ENCODE measurements around the gene F3. TPM values are rescaled to one million over a fixed set of nuclear protein-coding genes. Genes with fewer than 3 reads are reported as not detected.

Gene F3
- polyA plus RNA-seq, 1 of the 3 experiments (the other 2 are of a cell fraction) = 1.8 TPM

DNA sequence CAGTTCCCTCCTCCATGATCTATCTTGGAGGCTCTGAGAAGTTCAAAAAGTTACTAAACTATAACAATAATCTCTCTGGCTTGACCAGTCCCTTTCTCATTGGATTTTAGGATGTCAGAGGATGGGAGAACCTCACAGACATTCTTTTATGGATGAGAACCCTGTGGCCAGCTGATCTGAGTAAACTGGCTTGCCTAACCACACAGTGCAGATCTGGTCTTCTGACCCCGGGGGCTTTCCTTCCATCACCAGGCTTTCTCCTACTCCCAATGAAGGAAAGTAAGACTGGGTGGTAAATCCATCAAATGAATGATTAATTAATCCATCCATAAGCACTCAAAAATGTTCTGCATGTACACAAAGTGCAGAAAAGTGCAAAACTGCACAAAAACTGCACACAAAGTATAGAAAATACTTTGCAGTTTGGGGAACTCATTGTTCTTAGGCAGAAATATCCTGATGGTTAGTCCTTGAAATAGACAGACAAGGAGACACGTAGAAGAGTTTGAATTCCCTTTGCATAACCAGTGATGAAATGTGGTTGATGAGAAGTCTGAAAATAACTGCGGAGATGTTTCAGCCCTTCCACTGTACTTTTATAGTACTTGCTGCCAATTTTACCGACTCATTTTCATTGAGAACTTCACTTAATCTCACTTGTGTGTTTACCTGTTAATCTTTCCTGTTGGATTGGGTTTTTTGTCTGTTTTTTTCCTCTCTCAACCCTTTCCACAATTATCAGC, 2.5 kb upstream of the F3 start (continued):
- TF ChIP-seq, protein P1, sequence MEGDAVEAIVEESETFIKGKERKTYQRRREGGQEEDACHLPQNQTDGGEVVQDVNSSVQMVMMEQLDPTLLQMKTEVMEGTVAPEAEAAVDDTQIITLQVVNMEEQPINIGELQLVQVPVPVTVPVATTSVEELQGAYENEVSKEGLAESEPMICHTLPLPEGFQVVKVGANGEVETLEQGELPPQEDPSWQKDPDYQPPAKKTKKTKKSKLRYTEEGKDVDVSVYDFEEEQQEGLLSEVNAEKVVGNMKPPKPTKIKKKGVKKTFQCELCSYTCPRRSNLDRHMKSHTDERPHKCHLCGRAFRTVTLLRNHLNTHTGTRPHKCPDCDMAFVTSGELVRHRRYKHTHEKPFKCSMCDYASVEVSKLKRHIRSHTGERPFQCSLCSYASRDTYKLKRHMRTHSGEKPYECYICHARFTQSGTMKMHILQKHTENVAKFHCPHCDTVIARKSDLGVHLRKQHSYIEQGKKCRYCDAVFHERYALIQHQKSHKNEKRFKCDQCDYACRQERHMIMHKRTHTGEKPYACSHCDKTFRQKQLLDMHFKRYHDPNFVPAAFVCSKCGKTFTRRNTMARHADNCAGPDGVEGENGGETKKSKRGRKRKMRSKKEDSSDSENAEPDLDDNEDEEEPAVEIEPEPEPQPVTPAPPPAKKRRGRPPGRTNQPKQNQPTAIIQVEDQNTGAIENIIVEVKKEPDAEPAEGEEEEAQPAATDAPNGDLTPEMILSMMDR (IDR thresholded peaks at IDR 0.05) = no peak
- TF ChIP-seq SMC3 (IDR thresholded peaks at IDR 0.05; ENCODE audit: low read depth, low read length) = no peak
- TF ChIP-seq NFIC (IDR thresholded peaks at IDR 0.05; ENCODE audit: borderline replicate concordance) = no peak
- no peak for TF ChIP-seq POLR2AphosphoS5 (IDR thresholded peaks at IDR 0.05; ENCODE audit: low read depth, low read length)
- TF ChIP-seq, protein P2, sequence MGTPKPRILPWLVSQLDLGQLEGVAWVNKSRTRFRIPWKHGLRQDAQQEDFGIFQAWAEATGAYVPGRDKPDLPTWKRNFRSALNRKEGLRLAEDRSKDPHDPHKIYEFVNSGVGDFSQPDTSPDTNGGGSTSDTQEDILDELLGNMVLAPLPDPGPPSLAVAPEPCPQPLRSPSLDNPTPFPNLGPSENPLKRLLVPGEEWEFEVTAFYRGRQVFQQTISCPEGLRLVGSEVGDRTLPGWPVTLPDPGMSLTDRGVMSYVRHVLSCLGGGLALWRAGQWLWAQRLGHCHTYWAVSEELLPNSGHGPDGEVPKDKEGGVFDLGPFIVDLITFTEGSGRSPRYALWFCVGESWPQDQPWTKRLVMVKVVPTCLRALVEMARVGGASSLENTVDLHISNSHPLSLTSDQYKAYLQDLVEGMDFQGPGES (IDR thresholded peaks at IDR 0.05; ENCODE audit: low read depth, low read length) = no peak
- TF ChIP-seq TEAD4 (IDR thresholded peaks at IDR 0.05; ENCODE audit: borderline replicate concordance, insufficient read depth) = no peak
- no peak for TF ChIP-seq FOXJ3 (CRISPR knock-in tag; IDR thresholded peaks at IDR 0.05)

DNA sequence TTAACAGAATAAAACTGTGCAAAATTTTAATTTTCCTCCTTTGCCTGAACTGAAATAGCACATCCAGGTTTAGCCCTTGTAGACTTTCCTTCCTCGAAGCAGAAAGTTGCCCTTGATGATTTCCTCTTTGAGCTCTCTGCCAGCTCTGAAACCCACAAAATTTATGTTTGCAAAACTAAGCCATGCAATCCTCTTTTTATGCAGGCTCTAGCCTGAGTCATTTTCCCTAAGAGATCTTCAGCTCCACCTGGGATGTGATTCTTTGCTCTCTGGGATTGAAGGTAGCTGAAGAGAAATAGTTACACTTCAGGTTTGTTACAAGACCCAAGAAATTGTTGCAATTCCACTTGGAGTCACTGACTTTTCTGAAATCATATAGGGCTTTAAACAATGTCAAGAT, 1.4 kb upstream of the F3 start:
- peaks cover 11 to 15% of the 10 kb centered on the region in 2 experiments; a peak in 3 of 4 replicates for H3K4me1 ChIP-seq (ENCODE audit: control insufficient read depth in 1 of 2, insufficient read depth in 2 of 2, low read depth in 1 of 2, low read length in 1 of 2)
- H3F3A ChIP-seq (replicated peaks; ENCODE audit: insufficient read depth) = peaks cover 21% of the 10 kb centered on the region
- peak overlapping the region; percentile 88; the same call in 1 of the 2 replicates for H3K4me2 ChIP-seq
- no peak overlapping the region for H3K9ac ChIP-seq
- ChIA-PET CTCF (interaction anchor here (0.7 to 2.1 kb wide), 6 partner anchors 13 to 634 kb away, joined by 3 to 7 read pairs (median 3); partner anchors contain the start of gene GCLM), POLR2A (interaction anchor here (1.5 kb wide), 1 partner anchor 261 kb away, joined by 4 read pairs; no protein-coding TSS in a partner anchor)
- no peak overlapping the region; the same call in 1 of the 2 replicates for H2AFZ ChIP-seq (ENCODE audit: low read depth)
- H3K9me3 ChIP-seq = no peaks in the 10 kb centered on the region
- no peaks in the 10 kb centered on the region for H3K36me3 ChIP-seq (replicated peaks in 1 of 2; ENCODE audit: control insufficient read depth in 1 of 2, insufficient read depth in 2 of 2, low read length in 1 of 2)
- TF ChIP-seq FOSL2 (IDR thresholded peaks at IDR 0.05; ENCODE audit: borderline replicate concordance, low read depth) = 0 out of 2 replicates have a peak, but pooled peaks have one; percentile 5
- TF ChIP-seq, protein P3, sequence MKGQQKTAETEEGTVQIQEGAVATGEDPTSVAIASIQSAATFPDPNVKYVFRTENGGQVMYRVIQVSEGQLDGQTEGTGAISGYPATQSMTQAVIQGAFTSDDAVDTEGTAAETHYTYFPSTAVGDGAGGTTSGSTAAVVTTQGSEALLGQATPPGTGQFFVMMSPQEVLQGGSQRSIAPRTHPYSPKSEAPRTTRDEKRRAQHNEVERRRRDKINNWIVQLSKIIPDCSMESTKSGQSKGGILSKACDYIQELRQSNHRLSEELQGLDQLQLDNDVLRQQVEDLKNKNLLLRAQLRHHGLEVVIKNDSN (IDR thresholded peaks at IDR 0.05; ENCODE audit: borderline replicate concordance, low read depth) = no peak
- no peaks in the 10 kb centered on the region for H3K79me2 ChIP-seq (ENCODE audit: insufficient read depth)
- no peak overlapping the region for H3K4me3 ChIP-seq (ENCODE audit: low read depth in 2 of 2, low read length in 1 of 2)
- no peak for DNase-seq
- H3K27me3 ChIP-seq (ENCODE audit: insufficient read depth) = no peaks in the 10 kb centered on the region
- H4K20me1 ChIP-seq (ENCODE audit: insufficient read depth) = no peaks in the 10 kb centered on the region
- 85% methylated on average over 1 of the region's 1 CpG for WGBS (ENCODE audit: low lambda C conversion rate)
- no peaks in the 10 kb centered on the region for H3K9me2 ChIP-seq
- H3K27ac ChIP-seq (ENCODE audit: low read depth in 2 of 2, low read length in 1 of 2) = no peak overlapping the region
